Stimulated activated CD8-positive, alpha-beta memory T cell treated with anti-CD3 and anti-CD28 coated beads, Interleukin-15, amount 100 ng/mL, for 1 hour (primary cell): ENCODE measurements around the gene RNF157.

Experiments
- DNase-seq: peaks from one replicate; pipeline ENCODE4 v3.0.0-alpha.2; 2020; ENCODE audit warnings: low read depth

The RNF157 gene

DNA sequence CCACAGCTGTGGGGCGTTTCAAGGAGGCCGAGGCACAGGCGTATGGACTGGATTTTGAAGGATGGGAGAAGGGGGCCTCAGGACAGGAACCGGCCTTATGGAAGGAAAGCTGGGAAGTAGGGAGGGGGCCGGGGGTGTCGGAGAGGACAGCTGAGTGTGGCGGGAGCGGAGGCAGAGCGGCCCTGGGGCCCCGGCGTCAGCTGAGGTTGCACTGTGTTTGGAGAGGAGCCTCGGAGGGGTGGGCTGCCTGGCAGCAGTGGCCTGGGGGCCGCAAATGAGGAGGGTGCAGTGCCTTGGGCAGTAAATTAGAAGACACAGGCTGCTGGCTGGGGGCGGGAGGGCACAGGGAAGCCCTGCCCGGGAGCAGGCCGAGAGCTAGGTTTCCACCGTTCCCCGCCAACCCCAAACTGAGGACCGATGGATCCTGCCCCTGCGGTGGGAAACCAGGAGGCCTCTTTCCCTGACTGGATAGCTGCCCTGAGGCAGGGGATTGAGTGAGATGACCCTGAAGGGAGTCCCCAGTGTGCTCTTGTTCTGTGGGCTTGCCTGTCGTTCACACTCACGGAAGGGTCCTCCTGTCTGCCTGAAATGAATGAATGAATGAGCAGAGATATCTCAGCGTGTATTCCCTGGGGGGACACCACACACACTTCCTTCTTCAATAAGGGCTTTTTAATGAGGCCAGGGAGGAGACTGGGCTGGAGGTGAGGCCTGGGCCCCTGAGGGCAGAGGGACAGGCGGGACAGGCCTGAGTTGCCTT, 117.7 kb downstream of the RNF157 start:
- DNase-seq, result no peak

DNA sequence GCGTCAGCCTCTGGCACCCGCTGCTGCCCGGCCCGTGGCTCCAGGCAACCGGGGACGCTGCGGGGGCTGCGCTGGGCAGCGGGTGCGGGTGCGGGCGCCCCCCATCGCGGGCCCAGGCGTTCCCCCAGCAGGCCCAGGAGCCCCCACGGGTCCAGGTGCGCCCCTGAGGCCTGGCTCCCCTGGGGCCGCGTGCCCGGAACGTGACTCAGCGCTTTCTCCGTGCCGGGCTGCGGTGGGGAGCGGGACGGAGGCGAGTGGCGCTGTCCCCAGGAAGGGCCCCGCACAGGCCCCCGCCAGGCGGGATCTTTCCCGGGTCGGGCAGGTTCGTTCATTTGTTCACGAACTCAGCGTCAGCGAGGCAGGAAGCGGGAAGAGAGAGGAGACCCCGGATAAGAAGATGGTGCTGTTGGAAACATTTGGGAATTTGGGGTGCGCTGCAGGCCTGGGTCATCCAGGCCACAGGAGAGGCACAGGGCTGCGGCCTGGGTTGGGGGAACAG, 118.3 kb downstream of the RNF157 start:
- no peak for DNase-seq

DNA sequence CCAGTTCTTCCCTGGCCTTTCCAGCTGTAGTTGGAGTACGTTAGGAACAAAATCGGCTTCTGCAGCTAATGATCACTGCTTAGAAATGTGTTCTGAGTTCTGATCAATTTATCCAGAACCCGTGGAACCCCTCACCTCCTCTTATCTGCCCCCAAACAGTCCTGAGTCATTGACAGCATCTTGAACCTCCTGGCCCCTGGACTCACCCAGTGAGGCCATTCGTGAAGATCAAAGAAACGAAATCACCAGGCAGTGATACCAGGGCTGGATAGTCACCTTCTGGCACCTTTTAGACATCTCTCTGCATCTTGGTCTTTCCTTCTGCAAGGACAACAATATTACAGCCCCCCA, 119.7 kb downstream of the RNF157 start:
- no peak for DNase-seq

- DNase-seq, result no peak
Observed at GRCh38 chr17:76119409-76120371, 120.6 kb downstream of the RNF157 start.

GRCh38 chr17:76115138-76115754, 125.0 kb downstream of the RNF157 start:
- no peak for DNase-seq

DNA sequence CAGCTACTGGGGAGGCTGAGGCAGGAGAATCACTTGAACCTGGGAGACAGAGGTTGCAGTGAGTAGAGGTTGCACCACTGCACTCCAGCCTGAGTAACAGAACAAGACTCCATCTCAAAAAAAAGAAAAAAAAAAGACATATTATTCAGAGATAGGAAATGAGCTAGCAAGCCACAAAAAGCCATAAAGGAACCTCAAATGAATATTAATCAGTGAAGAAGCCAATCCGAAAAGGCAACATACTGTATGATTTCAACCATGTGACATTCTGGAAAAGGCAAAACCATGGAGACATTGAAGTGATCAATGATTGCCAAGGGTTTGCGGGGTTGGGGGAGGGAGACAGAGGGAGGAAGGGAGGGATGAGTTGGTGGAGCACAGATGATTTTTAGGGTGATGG, 128.3 kb downstream of the RNF157 start:
- no peak for DNase-seq

DNA sequence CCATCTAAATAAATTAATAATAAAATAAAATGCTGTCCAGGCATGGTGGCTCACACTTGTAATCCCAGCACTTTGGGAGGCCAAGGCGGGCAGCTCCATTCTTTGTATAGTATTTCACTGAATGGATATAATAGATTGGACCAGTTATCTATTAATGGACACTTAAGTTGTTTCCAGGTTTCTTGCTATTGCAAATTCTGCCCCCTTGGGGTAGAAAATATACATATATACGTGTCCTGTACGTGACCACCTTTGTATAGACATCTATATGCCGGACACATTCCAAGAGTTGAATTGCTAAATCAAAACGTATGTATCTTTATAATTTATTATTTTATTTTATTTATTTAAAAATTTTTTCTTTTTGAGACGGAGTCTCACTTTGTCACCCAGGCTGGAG, 132.8 kb downstream of the RNF157 start:
- DNase-seq, result no peak

GRCh38 chr17:76106703-76107102, 133.6 kb downstream of the RNF157 start:
- DNase-seq, result no peak

GRCh38 chr17:76104896-76105231, 135.4 kb downstream of the RNF157 start:
- no peak for DNase-seq

- no peak for DNase-seq
Observed at GRCh38 chr17:76104140-76104895, 136.0 kb downstream of the RNF157 start.

GRCh38 chr17:76103274-76104139, 136.8 kb downstream of the RNF157 start, which contains the start of gene EXOC7:
EXOC7 (minus strand) TSS chr17:76103787; CDS start chr17:76103692, 95 bp downstream.
- peak; percentile 83 for DNase-seq

DNA sequence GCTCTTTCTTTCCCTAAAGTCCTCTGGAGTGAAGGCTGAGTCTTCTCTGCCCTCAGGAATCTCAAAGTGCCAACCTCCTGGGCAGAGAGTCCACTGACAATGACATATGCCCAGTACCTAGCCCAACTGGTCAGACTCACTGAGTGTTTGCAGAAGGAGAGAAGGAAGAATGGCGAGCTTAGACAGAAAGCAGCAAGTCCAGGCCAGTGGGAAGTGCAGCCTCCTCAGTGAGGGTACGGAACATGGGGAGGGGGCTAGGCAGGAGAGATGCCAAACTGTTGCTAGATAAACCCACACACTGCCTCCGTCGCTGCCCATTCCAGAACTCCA, 137.4 kb downstream of the RNF157 start:
- DNase-seq, result no peak

DNA sequence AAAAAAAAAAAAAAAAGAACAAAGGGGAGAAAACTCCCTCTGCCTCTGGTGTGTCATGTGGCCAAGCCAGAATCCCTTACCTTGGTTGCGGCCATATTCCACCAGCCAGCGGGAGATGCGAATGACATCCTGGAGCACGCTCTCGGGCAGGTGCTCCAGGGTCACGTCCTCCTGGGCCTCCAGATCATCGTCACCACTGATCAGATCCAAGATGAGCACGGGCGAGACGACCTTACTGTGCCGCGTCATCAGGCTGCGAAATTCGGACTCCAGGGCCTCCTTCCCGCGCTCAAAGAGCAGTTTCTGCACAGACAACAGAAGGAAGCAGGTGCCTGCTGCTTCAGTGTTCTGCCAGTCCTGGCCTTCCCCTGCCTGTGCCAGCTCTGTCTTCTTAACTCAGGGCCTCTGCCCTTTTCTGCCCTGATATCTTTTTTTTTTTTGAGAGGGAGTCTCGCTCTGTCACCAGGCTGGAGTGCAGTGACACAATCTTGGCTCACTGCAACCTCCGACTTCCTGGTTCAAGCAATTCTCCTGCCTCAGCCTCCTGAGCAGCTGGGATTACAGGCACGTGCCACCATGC, 142.5 kb downstream of the RNF157 start:
- DNase-seq, result no peak

DNA sequence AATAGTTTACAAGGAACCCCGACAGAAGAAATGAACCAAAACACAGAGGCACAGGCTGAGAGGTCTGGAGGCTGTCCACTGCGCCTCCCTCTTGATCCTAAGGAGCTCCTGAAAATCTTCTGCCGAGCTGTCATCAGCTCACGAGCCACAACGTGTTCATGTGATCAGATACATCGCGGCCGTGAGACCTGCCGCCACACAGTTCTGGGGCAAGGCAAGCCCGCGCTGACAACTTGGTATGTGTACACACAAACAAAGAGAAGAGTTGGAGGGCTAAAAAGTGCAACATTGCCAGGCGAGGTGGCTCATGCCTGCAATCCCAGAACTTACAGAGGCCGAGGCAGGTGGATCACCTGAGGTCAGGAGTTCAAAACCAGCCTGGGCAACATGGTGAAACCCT, 144.3 kb downstream of the RNF157 start:
- DNase-seq, result no peak

DNA sequence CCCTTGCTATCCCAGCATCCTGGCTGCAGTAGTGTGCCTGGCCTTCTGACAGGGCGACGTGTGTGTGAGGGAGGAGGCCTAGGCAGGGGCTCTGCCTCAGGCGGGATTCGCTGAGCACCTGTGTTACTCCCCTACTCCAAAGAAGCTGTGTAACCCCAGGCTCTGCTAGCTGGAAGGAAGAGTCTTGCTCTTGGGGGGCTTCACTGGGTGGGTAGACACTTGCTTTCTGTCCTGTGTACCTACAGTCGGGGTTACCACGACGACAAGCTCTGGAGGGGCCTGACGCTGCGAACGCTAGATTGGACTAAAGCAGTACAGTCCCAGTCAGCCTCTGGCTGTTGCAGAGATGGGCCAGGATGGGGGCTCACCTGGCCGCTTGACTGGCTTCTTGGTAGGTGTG, 146.2 kb downstream of the RNF157 start:
- DNase-seq, result no peak

DNA sequence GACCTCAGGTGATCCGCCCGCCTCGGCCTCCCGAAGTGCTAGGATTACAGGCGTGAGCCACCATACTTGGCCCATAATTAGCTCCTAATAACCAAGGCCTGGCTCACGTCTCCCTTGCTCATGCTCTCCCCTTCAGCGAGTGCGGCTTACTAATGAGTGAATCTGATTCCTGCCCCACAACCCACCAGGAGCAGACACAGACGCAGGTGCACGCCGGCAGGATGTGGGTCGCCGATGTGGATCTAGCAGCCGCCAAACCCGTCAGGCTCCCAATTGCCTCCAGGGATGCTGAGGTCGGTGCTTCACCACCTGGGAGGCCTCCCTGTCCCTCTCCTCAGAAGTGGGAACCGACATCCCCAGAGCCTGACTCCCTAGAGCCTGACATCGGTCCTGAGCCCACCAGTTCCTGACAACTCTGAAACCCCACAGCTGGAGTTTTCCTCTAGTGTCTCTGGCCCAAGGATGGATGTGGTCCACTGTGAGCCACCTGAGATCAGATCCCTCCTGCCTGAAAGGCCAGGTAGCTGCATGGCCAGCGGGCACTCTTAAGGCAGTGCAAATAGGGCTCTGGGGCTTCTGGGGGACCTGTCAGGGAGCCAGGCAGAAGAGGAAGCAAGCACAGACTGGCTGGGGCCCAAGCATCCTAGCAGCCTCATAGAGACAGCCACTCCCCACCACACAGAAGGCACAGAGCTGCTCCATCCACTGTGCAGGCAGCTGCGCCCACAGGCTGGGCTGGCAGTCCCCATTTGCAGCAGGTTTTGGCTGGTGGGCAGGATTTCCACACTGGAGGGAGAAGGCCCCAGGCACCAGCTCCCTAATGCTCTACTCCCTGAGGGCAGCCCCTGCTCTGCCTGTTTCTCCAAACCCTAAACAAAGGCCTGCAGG, 147.5 kb downstream of the RNF157 start:
- DNase-seq, result no peak
